Measurements from ENCODE around the gene FRK.

GRCh38 chr6:116025405-116025804, 35.3 kb downstream of the FRK start:
- no peak for TF ChIP-seq CTCF (IDR thresholded peaks at IDR 0.05)
- TF ChIP-seq POLR2A (IDR thresholded peaks at IDR 0.05), result no peak
